Activated CD4-positive, alpha-beta T cell treated with anti-CD3 and anti-CD28 coated beads for 4 hours (primary cell): ENCODE data around the gene COL9A1.

Experiments
- DNase-seq, 2 donors: peaks; one replicate each; pipeline ENCODE4 v3.0.0-alpha.2; 2020

The COL9A1 gene

GRCh38 chr6:70168681-70169377, 134.1 kb downstream of the COL9A1 start:
- no peak for DNase-seq
